ENCODE measurements around the gene ATIC. TPM values are rescaled to one million over a fixed set of nuclear protein-coding genes. Genes with fewer than 3 reads are reported as not detected.
A peak's percentile ranks its signal among the peaks of the same experiment; 100 is the strongest.

Gene ATIC
- total and polyA plus RNA-seq, 2 donors (not counting 1 experiment from before 2014, with no cell fraction given) = 40.3 to 92.7 TPM

- Histone ChIP-seq H3K79me2 (ENCODE audit: control insufficient read depth, insufficient read depth, low read length) (no peaks in the 10 kb centered on the region), H3K36me3 (ENCODE audit: control insufficient read depth, insufficient read depth, low read length) (peaks cover 35% of the 10 kb centered on the region), H3K9me3 (ENCODE audit: control insufficient read depth, insufficient read depth, low read depth, low read length) (no peaks in the 10 kb centered on the region), H3K4me3 (replicated peaks in 1 of 4; ENCODE audit: control extremely low read depth in 1 of 4, insufficient read depth in 1 of 4, low read depth in 3 of 4, low read length in 4 of 4) (no peak overlapping the region), H3K4me1 (ENCODE audit: control insufficient read depth, extremely low read depth, insufficient read depth, low read length) (no peaks in the 10 kb centered on the region), H3K27me3 (ENCODE audit: control insufficient read depth, insufficient read depth, low read length) (no peaks in the 10 kb centered on the region), H3K4me2 (ENCODE audit: extremely low read depth, insufficient read depth, low read length) (no peak overlapping the region), H3K27ac (ENCODE audit: insufficient read depth, low read length) (no peak overlapping the region), H4K20me1 (ENCODE audit: control insufficient read depth, extremely low read depth, insufficient read depth, low read length) (no peaks in the 10 kb centered on the region), H3K9ac (ENCODE audit: insufficient read depth, low read length) (no peak overlapping the region), H2AFZ (ENCODE audit: low read length) (no peak overlapping the region)
- DNase-seq (ENCODE audit: low read depth in 2 of 2) = no peak
- no peak for TF ChIP-seq EZH2 (IDR thresholded peaks at IDR 0.05; ENCODE audit: low read length, missing control alignments)
- TF ChIP-seq CTCF (conservative IDR thresholded peaks at IDR 0.05 in 1 of 2, IDR thresholded peaks at IDR 0.05 in 1 of 2; ENCODE audit: low read depth in 1 of 2, low read length in 2 of 2) = no peak
Measured at GRCh38 chr2:215360596-215360995, 48.7 kb downstream of the ATIC start.

DNA sequence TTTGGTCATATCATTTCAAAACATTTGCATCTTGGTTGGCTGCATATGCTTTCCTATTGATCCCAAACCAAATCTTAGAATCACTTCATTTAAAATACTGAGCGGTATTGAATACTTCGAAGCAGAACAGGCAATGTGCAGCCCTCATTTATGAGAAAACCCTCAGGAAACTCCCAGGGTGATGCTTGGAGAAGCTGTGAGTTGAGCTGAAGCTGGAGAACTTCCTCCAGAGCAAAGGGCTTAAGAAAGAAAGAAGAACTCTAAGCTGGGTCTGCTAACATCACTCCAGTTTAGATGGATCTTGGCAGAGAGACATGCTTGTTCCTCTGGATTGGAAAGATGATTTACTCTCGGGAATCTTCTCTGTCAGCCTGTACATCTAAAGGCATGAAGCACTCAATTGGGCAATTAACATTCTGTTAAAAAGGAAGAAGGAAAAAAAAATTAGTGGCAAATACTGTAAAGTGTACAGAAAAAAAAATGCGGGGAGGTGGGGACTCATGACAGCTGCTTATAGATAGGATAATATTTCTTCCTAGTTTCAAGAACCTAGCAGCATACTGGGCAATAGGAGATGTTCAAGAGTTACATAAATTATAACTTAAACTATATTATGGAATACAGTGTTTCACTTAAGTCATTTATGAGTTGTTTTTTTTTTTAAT lies 49.5 kb downstream of the ATIC start:
- H3K9me3 ChIP-seq (ENCODE audit: control insufficient read depth, insufficient read depth, low read depth, low read length) = no peaks in the 10 kb centered on the region
- DNase-seq (ENCODE audit: low read depth in 2 of 2) = peak; percentile 16 to 17
- H2AFZ ChIP-seq (ENCODE audit: low read length) = no peak overlapping the region
- no peaks in the 10 kb centered on the region for H3K4me1 ChIP-seq (ENCODE audit: control insufficient read depth, extremely low read depth, insufficient read depth, low read length)
- H3K79me2 ChIP-seq (ENCODE audit: control insufficient read depth, insufficient read depth, low read length) = no peaks in the 10 kb centered on the region
- no peak for TF ChIP-seq EZH2 (IDR thresholded peaks at IDR 0.05; ENCODE audit: low read length, missing control alignments)
- no peak for TF ChIP-seq CTCF (conservative IDR thresholded peaks at IDR 0.05 in 1 of 2, IDR thresholded peaks at IDR 0.05 in 1 of 2; ENCODE audit: low read depth in 1 of 2, low read length in 2 of 2)
- H3K27ac ChIP-seq (ENCODE audit: insufficient read depth, low read length) = no peak overlapping the region
- no peak overlapping the region for H3K4me3 ChIP-seq (replicated peaks in 1 of 4; ENCODE audit: control extremely low read depth in 1 of 4, insufficient read depth in 1 of 4, low read depth in 3 of 4, low read length in 4 of 4)
- no peak overlapping the region for H3K9ac ChIP-seq (ENCODE audit: insufficient read depth, low read length)
- H3K4me2 ChIP-seq (ENCODE audit: extremely low read depth, insufficient read depth, low read length) = no peak overlapping the region
- H3K36me3 ChIP-seq (ENCODE audit: control insufficient read depth, insufficient read depth, low read length) = peaks cover 35% of the 10 kb centered on the region
- no peaks in the 10 kb centered on the region for H4K20me1 ChIP-seq (ENCODE audit: control insufficient read depth, extremely low read depth, insufficient read depth, low read length)
- no peaks in the 10 kb centered on the region for H3K27me3 ChIP-seq (ENCODE audit: control insufficient read depth, insufficient read depth, low read length)

- Histone ChIP-seq H3K4me1 (ENCODE audit: control insufficient read depth, extremely low read depth, insufficient read depth, low read length) (no peaks in the 10 kb centered on the region), H2AFZ (ENCODE audit: low read length) (no peak overlapping the region), H3K4me2 (ENCODE audit: extremely low read depth, insufficient read depth, low read length) (no peak overlapping the region), H3K27ac (ENCODE audit: insufficient read depth, low read length) (no peak overlapping the region), H3K27me3 (ENCODE audit: control insufficient read depth, insufficient read depth, low read length) (no peaks in the 10 kb centered on the region), H4K20me1 (ENCODE audit: control insufficient read depth, extremely low read depth, insufficient read depth, low read length) (no peaks in the 10 kb centered on the region), H3K4me3 (replicated peaks in 1 of 4; ENCODE audit: control extremely low read depth in 1 of 4, insufficient read depth in 1 of 4, low read depth in 3 of 4, low read length in 4 of 4) (no peak overlapping the region), H3K79me2 (ENCODE audit: control insufficient read depth, insufficient read depth, low read length) (no peaks in the 10 kb centered on the region), H3K9ac (ENCODE audit: insufficient read depth, low read length) (no peak overlapping the region), H3K36me3 (ENCODE audit: control insufficient read depth, insufficient read depth, low read length) (peaks cover 35% of the 10 kb centered on the region), H3K9me3 (ENCODE audit: control insufficient read depth, insufficient read depth, low read depth, low read length) (no peaks in the 10 kb centered on the region)
- peak; percentile 21 to 35 for DNase-seq (ENCODE audit: low read depth in 2 of 2)
- TF ChIP-seq CTCF (conservative IDR thresholded peaks at IDR 0.05 in 1 of 2, IDR thresholded peaks at IDR 0.05 in 1 of 2; ENCODE audit: low read depth in 1 of 2, low read length in 2 of 2) (no peak), EZH2 (IDR thresholded peaks at IDR 0.05; ENCODE audit: low read length, missing control alignments) (no peak)
Measured at GRCh38 chr2:215361876-215362561, 50.2 kb downstream of the ATIC start.
